HFFc6 (cell line): ENCODE measurements around the gene TTC7B. TPM values are rescaled to one million over a fixed set of nuclear protein-coding genes. Genes with fewer than 3 reads are reported as not detected.

Experiments
- DNase-seq: peaks from one replicate; pipeline ENCODE4 v3.0.0-alpha.2; 2018
- H3K27ac Mint-ChIP-seq: 2 replicates; pipeline ENCODE4 v1.8.0; 2020; ENCODE audit warnings: mild to moderate bottlenecking, mixed read lengths
- H3K27me3 Mint-ChIP-seq: 2 replicates; pipeline ENCODE4 v1.8.0; 2021; ENCODE audit warnings: mild to moderate bottlenecking, moderate library complexity, mixed read lengths; ENCODE audit not compliant: insufficient read depth
- H3K36me3 Mint-ChIP-seq: 2 replicates; pipeline ENCODE4 v1.8.0; 2021; ENCODE audit warnings: low read depth, mixed read lengths
- H3K4me1 Mint-ChIP-seq: 2 replicates; pipeline ENCODE4 v1.8.0; 2020; ENCODE audit warnings: low read depth, mixed read lengths
- H3K4me3 Mint-ChIP-seq: 2 replicates; pipeline ENCODE4 v1.8.0; 2020; ENCODE audit warnings: mild to moderate bottlenecking, moderate library complexity, mixed read lengths
- H3K9me3 Mint-ChIP-seq: 2 replicates; pipeline ENCODE4 v1.8.0; 2020; ENCODE audit warnings: mild to moderate bottlenecking, mixed read lengths
- CTCF ChIP-seq: fragments of 200-600 bp; sonication (generic); IDR thresholded peaks from 2 replicates; pipeline ENCODE4 v1.5.0; 2021; ENCODE audit warnings: antibody characterized with exemption, mild to moderate bottlenecking
- total RNA-seq, 6 experiments: library from RNA; stranded (reverse); fragmentation: NEBNext Ultra II Directional; extraction: Animal tissue kit (Norgen Biotek cat#: 25700); gene quantifications; 2 replicates in 1 of 6; 3 replicates in 5 of 6; pipeline ENCODE4 v1.2.3, GENCODE V29; 2021

The TTC7B gene
- total RNA-seq, 6 experiments from 2014 or later, result 34.6 to 46.9 (median 40.9) TPM

DNA sequence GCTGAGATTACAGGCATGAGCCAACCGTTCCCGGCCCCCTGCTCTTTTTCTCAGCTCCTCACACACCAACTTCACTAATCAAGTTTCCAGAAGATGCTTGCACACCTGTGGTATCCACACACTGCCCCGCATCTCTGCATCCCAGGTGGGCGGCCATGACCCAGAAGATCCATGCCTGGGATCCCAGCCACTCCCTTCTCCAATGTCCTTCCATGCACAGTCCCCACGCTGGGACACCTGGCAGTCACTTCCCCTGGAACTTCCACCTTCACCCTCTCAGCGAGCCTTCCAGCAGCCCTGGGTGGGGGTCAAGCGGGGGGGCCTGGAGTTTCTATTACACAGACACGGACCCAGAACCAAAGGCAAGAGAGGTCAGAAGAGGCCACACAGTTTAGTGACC is 311.6 kb downstream of the TTC7B start:
- no peak for TF ChIP-seq CTCF
- Mint-ChIP-seq H3K27ac (no peak overlapping the region), H3K4me3 (no peak overlapping the region), H3K4me1 (no peaks in the 10 kb centered on the region), H3K36me3 (no peaks in the 10 kb centered on the region), H3K27me3 (peaks cover 29% of the 10 kb centered on the region), H3K9me3 (no peaks in the 10 kb centered on the region; the same call in 1 of the 2 replicates)
- no peak for DNase-seq

DNA sequence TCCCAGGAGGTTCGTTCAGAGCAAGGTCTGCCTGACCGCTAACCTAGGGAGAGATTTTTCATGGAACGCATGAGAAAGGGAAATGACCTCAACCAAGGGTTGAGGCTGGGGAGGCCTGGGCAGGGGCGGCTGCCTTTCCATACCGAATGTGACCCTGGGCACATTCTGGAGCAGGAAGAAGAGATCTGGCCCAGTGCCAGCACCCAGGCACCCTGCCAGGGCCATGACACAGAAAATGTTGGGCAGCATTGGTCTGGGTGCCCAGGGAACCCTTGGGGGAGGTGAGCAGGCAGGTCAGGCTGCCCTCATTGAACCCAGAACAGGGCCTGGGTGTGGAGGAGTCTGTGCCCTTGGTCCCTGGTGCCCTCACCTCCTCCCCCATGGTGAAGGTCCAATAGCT is 312.6 kb downstream of the TTC7B start:
- peaks cover 27% of the 10 kb centered on the region for H3K27me3 Mint-ChIP-seq
- no peaks in the 10 kb centered on the region; the same call in 1 of the 2 replicates for H3K9me3 Mint-ChIP-seq
- H3K4me3 Mint-ChIP-seq, result no peak overlapping the region
- no peaks in the 10 kb centered on the region for H3K36me3 Mint-ChIP-seq
- no peak for TF ChIP-seq CTCF
- no peak overlapping the region for H3K27ac Mint-ChIP-seq
- DNase-seq, result no peak
- H3K4me1 Mint-ChIP-seq, result no peaks in the 10 kb centered on the region

GRCh38 chr14:90502760-90503159 is 313.5 kb downstream of the TTC7B start:
- no peak for TF ChIP-seq CTCF
- Mint-ChIP-seq H3K27ac (no peak overlapping the region), H3K27me3 (peaks cover 24% of the 10 kb centered on the region), H3K9me3 (no peaks in the 10 kb centered on the region; the same call in 1 of the 2 replicates), H3K36me3 (no peaks in the 10 kb centered on the region), H3K4me3 (no peak overlapping the region), H3K4me1 (no peaks in the 10 kb centered on the region)
- DNase-seq, result no peak

DNA sequence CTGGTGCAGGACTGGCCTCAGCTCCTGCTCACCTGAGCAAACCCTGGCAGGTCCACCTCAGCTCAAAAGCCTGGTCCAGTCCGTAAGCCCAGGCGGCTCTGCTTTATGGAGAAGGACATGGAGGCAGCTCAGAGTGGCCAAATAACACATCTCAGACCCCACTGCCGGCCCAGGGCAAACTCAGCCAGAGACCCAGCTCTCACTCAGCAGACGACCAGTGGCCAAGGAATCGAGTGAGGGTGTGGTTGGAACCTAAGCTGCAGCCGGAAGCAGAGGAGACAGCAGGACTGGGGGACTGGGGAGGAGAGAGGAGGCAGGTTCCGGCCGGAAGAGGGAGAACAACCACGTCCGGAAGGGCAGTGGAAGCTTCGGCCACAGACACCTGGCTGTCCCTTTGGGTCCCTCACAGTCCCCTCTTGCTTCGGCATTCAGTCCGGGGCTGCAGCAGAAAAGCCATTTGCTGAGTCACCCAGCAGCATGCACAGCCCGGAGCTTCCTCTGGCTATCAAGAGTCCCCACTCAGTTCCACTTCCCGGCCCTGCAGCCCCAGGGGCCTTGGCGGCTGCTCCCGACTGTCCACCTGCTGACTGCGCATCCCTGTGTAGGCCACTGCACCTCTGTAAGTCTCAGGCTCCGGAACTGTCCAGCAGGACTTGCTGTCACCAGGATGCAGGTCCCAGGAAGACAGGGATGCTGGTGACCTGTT is 315.4 kb downstream of the TTC7B start:
- H3K4me1 Mint-ChIP-seq, result no peaks in the 10 kb centered on the region
- DNase-seq, result no peak
- no peaks in the 10 kb centered on the region for H3K9me3 Mint-ChIP-seq
- H3K4me3 Mint-ChIP-seq, result no peak overlapping the region
- TF ChIP-seq CTCF, result no peak
- H3K27ac Mint-ChIP-seq, result no peak overlapping the region
- no peaks in the 10 kb centered on the region for H3K36me3 Mint-ChIP-seq
- peaks cover 19% of the 10 kb centered on the region for H3K27me3 Mint-ChIP-seq

DNA sequence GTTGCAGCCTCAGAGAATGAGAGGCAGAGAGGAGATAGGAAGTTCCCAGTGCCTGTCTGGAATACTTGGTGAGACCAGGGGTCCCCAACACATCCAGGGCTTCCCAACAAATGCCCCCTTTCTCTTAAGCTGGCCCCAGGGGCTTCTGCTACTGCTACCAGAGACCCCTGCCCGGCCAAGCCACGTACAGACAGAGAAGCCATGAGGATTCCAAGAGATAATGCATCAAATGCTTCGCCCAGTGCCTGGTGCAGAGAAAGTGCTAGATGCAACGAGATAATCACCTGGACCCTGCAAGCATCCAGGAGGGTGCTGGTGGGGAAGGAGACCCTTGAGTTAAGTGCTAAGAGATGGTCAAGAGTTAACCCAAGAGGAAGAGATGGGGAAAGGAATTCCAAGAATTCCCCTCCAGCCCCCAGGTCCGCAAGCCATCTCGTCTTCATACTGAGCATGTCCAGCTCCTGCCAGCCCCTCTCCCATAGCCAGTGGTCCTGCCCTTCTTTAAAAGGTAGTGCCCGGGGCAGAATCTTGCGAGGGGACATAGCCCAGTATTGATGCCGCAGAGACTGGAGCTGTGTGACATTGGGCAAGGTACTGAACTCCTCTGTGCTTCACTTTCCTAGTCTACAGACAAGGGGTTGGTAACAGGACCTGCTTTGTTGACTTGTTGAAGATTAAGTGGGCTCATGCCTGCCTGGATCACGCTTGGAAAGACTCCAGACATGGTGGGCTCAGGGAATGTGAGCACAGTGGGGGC is 316.1 kb downstream of the TTC7B start:
- Mint-ChIP-seq H3K36me3 (no peaks in the 10 kb centered on the region), H3K9me3 (no peaks in the 10 kb centered on the region), H3K4me1 (no peaks in the 10 kb centered on the region), H3K27ac (no peak overlapping the region), H3K27me3 (peaks cover 19% of the 10 kb centered on the region), H3K4me3 (no peak overlapping the region)
- TF ChIP-seq CTCF, result no peak
- DNase-seq, result no peak
